SK-N-DZ (cell line): ENCODE data around the gene LRRC59.
"Not testable (repeated sequence)": the region's sequence is repeated elsewhere in the genome, so short reads cannot be mapped to it uniquely, and the experiment has no call there.

Source experiments
- DNase-seq: peaks from one replicate; pipeline ENCODE4 v3.0.0-alpha.2; 2015; ENCODE audit warnings: low spot score

The LRRC59 gene

DNA sequence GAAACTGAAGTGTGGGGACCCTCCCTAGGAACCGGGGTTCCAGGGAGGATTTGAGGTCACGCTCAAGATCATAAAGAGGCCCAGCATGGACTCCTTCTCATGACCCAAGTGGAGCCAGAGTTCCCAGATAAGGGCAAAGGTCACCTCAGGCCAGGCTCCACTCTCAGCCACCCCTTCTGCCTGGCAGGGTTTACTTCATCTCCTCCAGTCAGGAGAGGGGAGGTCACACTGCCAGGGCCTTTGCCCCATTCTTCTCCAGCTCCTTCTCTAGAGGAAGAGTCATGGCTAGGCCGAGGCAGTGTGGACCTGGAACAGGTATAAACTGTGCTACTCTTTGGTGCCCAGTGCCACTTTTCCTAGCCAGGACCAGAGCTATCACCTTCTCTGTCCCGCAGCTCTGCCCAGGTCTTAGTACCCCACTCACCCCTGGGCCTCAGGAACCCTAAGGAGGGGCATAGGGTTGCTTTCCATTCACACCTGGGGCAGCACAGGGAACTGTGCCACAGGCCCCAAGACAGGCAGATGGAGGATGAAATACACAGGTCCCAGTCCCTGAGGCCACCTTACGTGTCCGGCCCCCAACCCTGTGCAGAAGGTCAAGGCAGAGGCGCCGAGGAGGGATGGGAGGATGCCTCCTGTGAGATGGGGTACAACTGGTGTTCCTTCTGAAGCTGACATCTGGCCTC is 27.8 kb upstream of the LRRC59 start:
- DNase-seq = no peak

DNA sequence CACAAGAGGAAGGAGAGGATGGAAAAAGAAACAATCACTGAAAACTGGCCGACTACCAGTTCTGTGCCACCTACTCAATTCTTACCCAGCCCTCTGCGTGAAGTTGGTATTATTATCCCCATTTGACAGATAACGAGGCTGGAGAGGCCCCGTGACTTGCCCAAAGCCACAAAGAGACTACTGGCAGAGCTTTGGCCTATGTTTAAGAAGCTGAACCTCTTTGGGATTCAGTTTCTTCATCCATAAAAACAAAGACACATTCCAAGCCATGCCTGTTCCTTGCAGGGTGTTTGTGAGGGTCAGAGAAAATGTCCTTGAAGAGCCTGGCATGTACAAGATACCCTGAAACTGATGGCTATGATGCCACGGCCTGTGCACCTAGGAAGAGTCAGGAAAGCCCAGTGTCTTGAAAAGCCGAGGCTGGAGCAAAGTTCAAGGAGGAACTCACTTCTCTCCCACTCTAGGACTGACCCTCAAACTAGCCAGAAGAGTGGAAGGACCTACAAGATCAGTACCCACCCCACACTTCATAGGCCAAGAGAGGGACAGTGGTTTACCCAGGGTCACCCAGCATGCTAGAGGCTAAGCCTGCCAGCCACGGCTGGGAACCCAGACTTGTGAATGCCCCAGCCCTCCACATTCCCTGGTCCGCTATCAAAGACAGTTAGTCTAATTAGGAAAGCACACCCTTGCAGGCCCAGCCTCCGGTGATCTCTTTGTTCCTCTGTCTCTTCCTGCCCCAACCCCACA is 27.1 kb upstream of the LRRC59 start:
- no peak for DNase-seq

DNA sequence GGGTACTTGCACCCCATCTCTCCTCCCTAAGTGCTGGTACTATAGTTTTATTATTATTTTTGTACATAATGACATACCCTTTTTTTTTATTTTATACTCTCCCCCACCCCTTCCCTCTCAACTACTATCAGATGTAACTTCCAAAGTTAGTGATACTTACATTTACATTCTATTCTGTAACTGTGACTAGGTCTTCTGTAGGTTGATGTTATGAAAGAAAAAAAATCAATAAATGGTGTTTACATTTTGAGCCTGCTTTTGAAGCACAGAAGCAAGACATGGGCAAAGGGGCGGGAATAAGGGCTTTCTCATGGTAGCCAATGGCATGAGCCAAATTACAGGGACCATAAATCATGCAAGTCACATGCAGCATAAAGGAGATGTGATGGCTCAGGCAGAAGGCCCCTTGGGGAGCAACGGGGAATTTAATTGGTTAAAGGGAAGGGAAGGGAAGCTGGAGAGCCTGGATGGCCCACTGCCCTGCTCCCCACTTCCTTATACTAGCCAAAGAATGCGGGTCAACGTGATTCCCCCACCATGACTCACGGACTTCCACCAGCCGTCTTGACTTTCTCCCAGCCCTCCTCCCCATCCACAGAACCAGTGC is 26.3 kb upstream of the LRRC59 start:
- DNase-seq = peak; percentile 42

DNA sequence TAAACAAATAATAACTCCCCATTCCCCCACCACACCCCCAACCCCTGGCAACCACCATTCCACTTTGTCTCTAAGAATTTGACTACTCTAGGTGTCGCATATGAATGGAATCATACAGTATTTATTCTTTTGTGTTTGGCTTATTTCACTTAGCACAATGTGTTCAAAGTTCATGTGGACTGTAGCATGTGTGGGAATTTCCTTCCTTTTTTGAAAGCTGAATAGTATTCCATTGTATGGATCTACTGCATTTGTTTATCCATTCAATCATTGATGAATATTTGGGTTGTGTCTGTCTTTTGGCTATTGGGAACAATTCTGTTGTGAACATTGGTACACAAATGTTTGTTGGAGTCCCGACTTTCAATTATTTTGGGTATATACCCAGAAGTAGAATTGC is 25.4 kb upstream of the LRRC59 start:
- DNase-seq = no peak

DNA sequence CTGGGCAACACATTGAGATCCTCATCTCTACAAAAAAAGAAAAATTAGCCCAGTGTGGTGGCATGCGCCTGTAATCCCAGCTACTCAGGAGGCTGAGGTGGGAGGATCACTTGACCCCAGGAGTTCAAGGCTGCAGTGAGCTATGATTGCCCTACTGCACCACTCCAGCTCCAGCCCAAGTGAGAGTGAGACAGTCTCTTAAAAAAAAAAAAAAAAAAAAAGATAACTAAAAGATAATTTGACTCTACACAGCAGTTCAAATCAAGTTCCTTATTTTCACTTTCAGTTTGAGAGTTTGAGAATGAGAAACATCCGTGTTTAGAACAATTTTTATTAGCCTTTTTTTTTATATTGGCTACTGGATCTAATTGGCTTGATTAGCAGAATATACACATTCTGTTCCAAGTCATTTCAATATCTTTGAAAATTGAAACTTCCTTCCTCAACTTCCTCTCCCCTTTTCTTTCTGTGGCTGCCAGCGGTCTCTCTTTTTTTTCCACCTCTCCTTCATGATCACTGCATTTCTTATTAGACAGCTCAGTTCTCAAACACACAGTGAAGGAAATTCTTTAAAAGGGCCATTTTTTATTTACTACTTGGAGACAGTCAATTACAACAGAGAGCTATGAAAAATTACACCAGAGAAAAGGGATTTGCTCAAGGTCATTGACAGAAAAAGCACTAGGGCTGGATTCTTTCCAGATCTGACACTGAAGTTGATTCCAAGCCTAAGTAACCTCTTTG is 24.2 kb upstream of the LRRC59 start:
- DNase-seq = no peak

DNA sequence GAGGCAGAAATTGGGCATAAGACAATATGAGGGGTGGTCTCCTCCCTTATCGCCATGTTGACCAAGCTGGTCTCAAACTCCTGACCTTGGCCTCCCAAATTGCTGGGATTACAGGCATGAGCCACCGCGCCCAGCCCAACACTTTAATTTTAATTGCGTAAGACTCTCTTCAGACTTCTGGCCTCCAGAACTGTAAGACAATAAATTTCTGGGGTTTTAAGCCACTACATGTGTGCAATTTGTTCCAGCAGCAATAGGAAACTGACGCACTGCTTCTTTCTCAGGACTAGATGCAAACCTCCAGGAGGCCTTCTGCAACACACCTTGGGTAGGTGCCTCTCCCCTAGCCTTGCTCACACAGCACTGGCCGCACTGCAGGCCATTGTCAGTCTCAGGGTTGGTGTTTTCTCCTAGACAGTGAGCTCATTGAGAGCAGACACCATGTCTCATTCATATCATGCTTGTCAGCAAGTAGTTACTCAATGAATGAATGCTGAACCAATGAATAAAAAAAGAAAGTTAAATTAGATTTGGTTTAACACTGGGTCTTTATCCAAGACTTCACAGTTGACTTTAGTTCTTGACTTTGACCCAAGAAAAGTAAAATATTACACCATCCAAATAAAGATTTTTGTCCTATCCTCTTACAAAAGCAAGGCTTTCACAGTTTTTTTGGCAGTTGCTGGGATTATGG is 23.2 kb upstream of the LRRC59 start:
- no peak for DNase-seq

DNA sequence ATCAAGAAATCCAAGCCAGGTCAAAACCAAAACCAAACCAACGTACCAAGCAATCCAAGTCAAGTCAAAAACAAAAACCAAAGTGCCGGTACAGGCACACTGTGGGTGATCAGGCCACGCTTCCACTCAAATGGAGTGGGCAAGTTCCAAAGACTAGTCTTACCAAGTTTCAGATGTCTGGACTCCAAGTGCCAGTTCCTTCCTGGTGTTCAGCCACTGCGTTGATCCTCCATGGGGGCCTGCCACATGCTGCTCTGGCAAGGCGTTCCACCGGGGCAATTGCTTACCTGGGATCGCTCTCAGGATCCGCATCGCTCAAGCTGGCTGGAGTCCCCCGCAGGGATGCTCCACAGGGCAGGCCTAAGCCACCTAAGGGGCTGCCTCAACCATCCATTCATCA is 22.3 kb upstream of the LRRC59 start:
- DNase-seq = not testable (repeated sequence)

DNA sequence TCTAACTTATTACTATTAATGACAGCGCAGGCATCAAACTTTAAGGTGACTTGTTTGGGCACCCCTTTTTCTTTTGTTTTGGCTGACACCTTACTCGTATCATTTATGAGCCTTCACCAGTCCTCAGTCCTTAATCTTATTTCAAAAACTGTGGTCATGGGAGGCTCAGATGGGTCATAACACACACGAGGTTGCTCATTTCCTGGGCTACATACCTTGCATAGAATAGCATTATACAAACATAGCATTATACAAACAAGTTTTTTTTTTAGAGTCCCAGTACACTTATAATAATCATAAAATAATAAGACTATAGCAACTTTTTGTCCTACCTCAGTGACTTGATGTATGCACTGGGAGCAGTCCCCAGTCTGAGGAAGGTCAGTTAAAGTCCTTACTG is 17.5 kb upstream of the LRRC59 start:
- no peak for DNase-seq

DNA sequence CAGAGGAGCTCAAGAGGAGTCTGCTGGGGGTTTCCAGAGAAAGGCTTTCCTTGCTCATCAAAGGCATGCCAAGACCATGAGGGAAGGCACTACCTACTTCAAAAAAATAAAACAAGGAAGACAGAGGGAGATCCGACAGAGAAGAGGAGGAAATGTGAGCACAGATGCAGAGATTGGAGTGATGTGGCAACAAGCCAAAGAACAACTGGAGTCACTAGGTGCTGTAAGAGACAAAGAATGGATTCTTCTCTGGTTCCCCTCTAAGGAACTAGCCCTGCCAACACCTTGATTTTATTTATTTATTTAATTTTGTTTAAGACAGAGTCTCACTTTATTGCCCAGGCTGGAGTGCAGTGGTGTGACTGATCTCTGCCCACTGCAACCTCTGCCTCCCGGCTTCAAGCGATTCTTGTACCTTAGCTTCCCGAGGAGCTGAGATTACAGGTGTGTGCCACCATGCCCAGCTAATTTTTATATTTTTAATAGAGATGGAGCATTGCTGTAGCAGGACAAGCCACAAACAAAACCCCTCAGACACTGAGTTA is 14.9 kb upstream of the LRRC59 start:
- DNase-seq = no peak

DNA sequence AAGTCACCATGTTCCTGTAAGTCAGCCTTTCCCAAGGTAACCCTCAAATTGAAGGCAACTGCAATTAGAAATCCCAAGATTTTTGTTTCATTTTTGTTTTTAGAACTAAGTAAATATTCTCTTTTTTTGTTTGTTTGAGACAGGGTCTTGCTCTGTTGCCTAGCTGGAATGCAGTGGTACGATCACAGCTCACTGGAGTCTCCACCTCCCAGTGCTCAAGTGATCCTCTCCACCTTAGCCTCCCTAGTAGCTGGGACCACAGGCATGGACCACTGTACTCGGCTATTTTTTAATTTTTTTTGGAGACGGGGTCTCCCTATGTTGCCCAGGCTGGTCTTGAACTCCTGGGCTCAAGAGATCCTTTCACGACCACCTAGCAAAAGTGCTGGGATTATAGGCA is 10.6 kb upstream of the LRRC59 start:
- DNase-seq = no peak

DNA sequence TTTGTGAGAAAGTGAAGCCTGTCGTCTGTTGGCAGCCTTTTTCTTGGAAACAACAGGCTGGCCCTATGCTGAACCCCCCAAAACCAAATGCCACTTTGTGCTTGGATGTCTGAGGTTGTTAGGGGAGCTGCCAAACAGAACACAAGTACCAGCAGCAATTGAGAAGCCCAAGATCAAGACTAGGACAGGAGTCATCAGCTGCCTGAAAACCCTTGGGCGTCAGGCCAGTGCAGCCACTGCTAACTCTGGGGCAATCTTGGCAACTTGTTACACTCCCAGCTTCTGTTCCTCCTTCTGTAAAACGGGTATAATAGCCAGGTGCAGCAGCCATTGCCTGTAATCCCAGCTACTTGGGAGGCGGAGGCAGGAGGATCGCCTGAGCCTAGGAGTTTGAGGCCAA is 9.3 kb upstream of the LRRC59 start:
- DNase-seq = no peak

DNA sequence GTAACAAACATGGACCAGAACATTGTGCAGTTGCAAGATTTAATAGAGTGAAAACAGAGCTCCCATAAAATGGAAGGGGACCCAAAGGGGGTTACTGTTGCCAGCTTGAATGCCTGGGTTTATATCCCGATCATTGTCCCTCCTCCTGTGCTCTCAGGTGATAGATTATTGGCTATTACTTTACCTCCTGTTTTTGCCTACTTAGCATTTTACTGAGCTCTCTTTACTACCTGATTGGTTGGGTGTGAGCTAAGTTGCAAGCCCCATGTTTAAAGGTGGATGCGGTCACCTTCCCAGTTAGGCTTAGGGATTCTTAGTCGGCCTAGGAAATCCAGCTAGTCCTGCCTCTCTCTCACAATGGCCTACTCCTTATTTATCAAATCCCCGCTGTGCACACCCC is 8.0 kb upstream of the LRRC59 start:
- not testable (repeated sequence) for DNase-seq

DNA sequence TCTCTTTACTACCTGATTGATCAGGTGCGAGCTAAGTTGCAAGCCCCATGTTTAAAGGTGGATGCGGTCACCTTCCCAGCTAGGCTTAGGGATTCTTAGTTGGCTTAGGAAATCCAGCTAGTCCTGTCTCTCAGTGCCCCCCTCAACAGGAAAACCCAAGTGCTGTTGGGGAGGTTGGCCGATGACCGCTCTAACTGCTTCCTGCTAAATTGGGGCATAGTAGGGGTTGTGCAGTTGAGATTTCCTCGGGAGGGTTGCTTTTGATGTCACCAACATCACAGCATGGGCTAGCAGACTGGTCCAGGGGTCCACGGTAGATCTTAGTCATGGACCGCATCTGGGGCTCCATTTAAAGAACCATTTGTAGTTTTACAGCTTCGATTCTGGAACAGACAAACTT is 2.3 kb upstream of the LRRC59 start:
- not testable (repeated sequence) for DNase-seq

DNA sequence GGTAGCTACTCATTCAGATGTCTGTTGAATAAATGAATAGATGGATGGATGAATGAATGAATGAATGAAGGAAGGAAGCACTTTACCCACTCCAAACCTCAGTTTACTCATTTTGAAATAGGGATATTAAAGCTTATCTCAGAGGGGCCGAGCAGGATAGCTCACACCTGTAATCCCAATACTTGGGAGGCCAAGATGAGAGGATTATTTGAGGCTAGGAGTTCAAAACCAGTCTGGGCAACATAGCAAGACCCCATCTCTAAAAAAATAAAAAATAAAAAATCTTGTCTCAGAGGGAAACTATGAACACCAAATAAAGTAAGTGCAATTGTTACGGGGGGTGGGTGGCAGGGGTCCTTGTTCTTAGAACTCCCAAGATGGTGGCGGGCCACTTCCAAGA is 1.3 kb upstream of the LRRC59 start:
- not testable (repeated sequence) for DNase-seq

DNA sequence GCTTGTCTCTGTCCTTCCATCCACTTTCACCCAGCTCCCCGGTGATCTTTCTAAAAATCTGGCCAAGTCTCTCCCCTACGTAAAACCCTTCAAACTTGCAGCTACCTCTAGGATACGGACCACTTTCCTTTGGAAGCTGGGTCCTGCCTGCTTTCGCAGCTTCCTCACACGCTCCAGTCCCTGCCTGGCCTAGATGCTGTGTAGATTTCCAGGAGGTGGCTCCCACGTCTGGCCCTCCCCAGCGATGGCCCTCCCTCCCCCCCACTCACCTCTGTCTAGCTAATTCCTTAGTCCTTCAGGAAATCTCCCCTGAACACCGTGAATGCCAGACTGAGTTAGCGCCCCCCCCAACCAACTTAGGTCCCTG is 579 bp upstream of the LRRC59 start:
- DNase-seq = no peak

DNA sequence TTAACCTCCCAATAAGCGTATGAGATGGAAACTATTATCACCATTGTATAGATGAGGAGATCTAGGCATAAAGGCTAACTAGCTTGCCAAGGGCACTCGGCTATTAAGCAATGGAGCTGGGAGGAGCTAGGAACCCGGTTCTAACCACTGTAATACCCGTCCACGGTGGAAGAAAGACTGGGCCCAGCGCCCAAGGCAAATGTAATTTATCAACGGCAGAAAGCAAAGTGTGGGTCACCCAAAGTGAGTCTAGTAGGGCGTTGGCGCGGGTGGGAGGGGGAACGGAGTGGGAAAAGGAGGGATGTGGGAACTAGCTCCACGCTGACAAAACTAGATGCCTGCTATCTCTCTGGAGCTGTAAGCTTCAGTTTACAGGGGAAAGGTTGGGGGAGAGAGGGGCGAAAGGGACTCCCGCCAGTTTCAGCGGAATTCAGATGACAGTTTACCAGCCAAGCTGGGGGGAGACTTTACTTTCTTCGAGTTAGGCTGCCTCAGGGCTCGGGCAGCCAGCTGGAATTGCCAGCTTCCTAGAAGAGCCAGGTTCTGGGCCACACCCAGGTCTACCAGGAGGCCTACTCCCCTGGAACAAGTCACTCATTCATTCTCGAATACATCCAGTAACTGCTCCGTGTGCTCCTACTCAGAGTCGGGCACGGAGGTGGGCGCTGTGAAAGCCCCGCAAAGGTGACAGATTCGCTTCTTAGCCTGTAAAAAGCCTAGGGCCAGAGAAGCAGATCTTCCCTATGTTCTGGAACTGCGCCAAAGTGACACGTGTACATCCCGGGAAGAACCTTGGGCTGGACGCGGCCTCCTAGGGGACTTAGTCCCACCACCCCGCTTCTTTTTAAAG is 837 bp downstream of the LRRC59 start:
- DNase-seq = peak; percentile 16

DNA sequence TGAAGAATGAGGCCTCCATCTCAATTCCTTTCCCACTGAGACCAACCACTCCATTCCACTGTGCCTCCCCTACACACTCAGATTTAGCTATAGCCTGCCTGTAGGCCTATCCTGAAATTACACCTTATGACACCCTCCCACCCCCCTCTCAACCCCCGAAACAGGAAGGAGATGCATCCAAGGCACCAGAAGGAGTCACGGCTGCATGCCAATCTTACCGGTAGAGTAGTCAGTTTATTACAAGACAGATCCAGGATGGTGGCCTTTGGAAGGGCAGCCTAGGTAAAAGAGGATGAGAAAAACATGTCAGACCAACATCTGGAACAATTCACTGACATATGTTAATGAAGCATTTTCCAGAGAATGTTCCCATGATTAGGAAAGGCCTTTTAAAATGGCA is 2.6 kb downstream of the LRRC59 start:
- no peak for DNase-seq

DNA sequence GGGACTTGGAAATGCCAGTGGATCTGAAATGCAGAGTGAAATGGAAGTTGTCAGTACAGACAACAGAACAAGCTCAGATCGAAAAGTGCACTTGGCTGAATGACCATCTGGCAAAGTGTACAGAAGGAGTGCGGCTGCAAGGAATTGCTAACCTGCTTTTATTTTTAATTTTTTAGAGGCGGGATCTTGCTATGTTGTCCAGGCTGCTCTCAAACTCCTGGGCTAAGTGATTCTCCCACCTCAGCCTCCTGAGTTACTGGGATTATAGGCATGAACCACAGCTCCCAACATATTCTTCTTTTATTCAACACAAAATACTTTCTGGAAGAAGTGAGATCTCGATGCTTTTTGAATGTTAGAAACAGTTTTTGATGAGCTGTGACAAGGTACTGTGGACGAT is 3.6 kb downstream of the LRRC59 start:
- no peak for DNase-seq

DNA sequence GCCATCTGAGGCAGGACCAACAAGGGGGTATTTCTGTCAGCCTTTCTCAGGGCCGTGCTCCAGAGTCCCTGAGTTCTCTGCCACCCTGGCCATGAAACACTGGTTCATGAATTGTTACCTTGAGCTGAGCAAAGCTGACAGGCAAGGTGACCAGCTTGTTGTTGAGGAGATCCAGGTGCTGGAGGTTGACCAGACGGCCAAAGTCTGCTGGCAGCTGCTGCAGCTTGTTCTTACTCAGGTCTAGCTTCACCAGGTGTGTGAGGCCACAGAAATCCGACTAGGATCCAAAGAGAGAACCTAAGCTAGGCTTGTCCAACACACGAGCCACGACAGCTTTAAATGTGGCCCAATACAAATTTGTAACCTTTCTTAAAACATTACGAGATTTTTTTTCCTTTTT is 4.7 kb downstream of the LRRC59 start:
- no peak for DNase-seq

DNA sequence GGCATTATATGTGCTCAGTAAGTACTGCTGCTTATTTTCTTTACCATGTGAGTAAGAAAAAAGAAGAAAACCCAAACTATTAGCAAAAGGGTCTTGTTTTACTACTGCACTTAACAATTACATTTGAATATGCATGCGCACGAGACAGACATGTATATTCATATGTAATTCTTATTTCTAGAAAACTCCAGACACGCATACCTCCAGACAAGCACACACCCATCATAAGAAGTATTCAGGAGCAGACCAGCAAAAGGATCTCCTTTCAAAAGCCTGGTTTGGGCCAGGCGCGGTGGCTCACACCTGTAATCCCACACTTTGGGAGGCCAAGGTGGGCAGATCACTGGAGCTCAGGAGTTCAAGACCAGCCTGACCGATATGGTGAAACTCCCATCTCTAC is 7.8 kb downstream of the LRRC59 start:
- DNase-seq = no peak

DNA sequence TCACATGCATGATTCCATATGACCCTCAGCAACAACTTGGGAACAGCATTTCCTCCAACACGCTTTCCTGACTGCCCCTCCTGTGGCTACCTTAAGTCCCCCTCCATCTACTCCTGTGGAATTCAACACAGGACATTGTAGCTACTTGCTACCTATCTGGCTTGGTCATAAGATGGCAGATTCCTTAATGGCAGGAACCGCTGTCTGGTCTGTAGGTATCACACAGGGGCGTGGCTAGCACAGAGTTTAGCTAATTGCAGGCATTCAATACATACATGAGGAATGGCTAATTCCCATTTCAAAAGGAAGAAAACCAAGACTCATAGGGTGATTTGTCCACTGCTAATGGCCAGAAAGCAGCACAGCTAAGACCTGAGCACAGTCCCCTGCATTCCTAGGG is 8.6 kb downstream of the LRRC59 start:
- no peak for DNase-seq
